MM.1S (cell line): Measurements from ENCODE around the gene DMRTC2.

Experiments used
- DNase-seq: peaks from one replicate; pipeline ENCODE4 v3.0.0-alpha.2; 2015
- H2AFZ ChIP-seq: fragments of 300-600 bp; sonication (generic); 2 replicates; pipeline ENCODE4 v1.6.0; 2016; ENCODE audit warnings: antibody characterized with exemption, low read length
- H3F3A ChIP-seq: fragments of 300-600 bp; sonication (generic); 2 replicates; pipeline ENCODE4 v1.6.1; 2016; ENCODE audit warnings: mild to moderate bottlenecking, antibody characterized with exemption, low read length, moderate library complexity, mixed read lengths; ENCODE audit not compliant: insufficient read depth
- H3K27ac ChIP-seq: fragments of 300-600 bp; sonication (generic); 2 replicates; pipeline ENCODE4 v1.5.1; 2016; ENCODE audit warnings: mild to moderate bottlenecking, low read length
- H3K27me3 ChIP-seq: fragments of 300-600 bp; sonication (generic); replicated peaks from 2 replicates; pipeline ENCODE4 v1.6.0; 2016; ENCODE audit warnings: low read length; ENCODE audit not compliant: insufficient read depth
- H3K36me3 ChIP-seq: fragments of 300-600 bp; sonication (generic); replicated peaks from 2 replicates; pipeline ENCODE4 v1.6.1; 2016; ENCODE audit warnings: mild to moderate bottlenecking, low read length, mixed read lengths; ENCODE audit not compliant: insufficient read depth
- H3K4me1 ChIP-seq: fragments of 300-600 bp; sonication (generic); 2 replicates; pipeline ENCODE4 v1.6.1; 2016; ENCODE audit warnings: low read length, mixed read lengths
- H3K4me2 ChIP-seq: fragments of 300-600 bp; sonication (generic); 2 replicates; pipeline ENCODE4 v1.6.0; 2016; ENCODE audit warnings: low read depth, low read length
- H3K4me3 ChIP-seq: fragments of 300-600 bp; sonication (generic); 2 replicates; pipeline ENCODE4 v1.5.1; 2016; ENCODE audit warnings: low read length, mixed read lengths
- H3K79me2 ChIP-seq: fragments of 300-600 bp; sonication (generic); 2 replicates; pipeline ENCODE4 v1.6.1; 2016; ENCODE audit warnings: mixed run types, low read length, mixed read lengths
- H3K9ac ChIP-seq: fragments of 300-600 bp; sonication (generic); 2 replicates; pipeline ENCODE4 v1.6.1; 2016; ENCODE audit warnings: low read length, mixed read lengths
- H3K9me2 ChIP-seq: fragments of 300-600 bp; sonication (generic); replicated peaks from 2 replicates; pipeline ENCODE4 v1.6.1; 2016; ENCODE audit warnings: mild to moderate bottlenecking, low read length, mixed read lengths; ENCODE audit not compliant: insufficient read depth
- H3K9me3 ChIP-seq: fragments of 300-600 bp; sonication (generic); replicated peaks from 2 replicates; pipeline ENCODE4 v1.6.1; 2016; ENCODE audit warnings: mild to moderate bottlenecking, low read length, mixed read lengths; ENCODE audit not compliant: insufficient read depth
- H4K20me1 ChIP-seq: fragments of 300-600 bp; sonication (generic); 2 replicates; pipeline ENCODE4 v1.6.1; 2016; ENCODE audit warnings: mild to moderate bottlenecking, low read length, moderate library complexity, mixed read lengths; ENCODE audit not compliant: insufficient read depth
- CTCF ChIP-seq: fragments of 300-600 bp; sonication (generic); IDR thresholded peaks from 2 replicates; pipeline ENCODE4 v1.5.1; 2016; ENCODE audit warnings: antibody characterized with exemption, low read length, mixed read lengths
- EZH2 ChIP-seq: fragments of 300-600 bp; sonication (generic); optimal IDR thresholded peaks from 2 replicates; pipeline ENCODE3; 2017; ENCODE audit warnings: low read depth, mild to moderate bottlenecking, antibody characterized with exemption, low read length, mixed read lengths
- EZH2phosphoT487 ChIP-seq: fragments of 300-600 bp; sonication (generic); IDR thresholded peaks from 2 replicates; pipeline ENCODE4 v1.6.1; 2018; ENCODE audit warnings: antibody characterized with exemption, low read length

The DMRTC2 gene

GRCh38 chr19:41862445-41862986 is 17.7 kb downstream of the DMRTC2 start:
- Histone ChIP-seq H3F3A (peaks cover 40% of the 10 kb centered on the region), H4K20me1 (peaks cover 20% of the 10 kb centered on the region), H2AFZ (no peak overlapping the region), H3K4me2 (peak overlapping the region; percentile 87), H3K9me2 (no peaks in the 10 kb centered on the region), H3K79me2 (peaks cover 73% of the 10 kb centered on the region), H3K4me1 (peaks cover 57% of the 10 kb centered on the region), H3K9ac (no peak overlapping the region; the same call in 1 of the 2 replicates), H3K4me3 (no peak overlapping the region), H3K36me3 (peaks cover 12% of the 10 kb centered on the region; the same call in 1 of the 2 replicates), H3K27me3 (no peaks in the 10 kb centered on the region), H3K27ac (no peak overlapping the region), H3K9me3 (no peaks in the 10 kb centered on the region)
- no peak for TF ChIP-seq EZH2phosphoT487
- no peak for TF ChIP-seq CTCF
- TF ChIP-seq EZH2: no peak
- no peak for DNase-seq

- H3K79me2 ChIP-seq: peaks cover 81% of the 10 kb centered on the region
Observed at GRCh38 chr19:41863209-41863931, 18.5 kb downstream of the DMRTC2 start.

GRCh38 chr19:41864374-41864773 is 19.5 kb downstream of the DMRTC2 start:
- H2AFZ ChIP-seq: no peak overlapping the region
- no peaks in the 10 kb centered on the region for H3K9me2 ChIP-seq
- peaks cover 71% of the 10 kb centered on the region for H3K4me1 ChIP-seq
- H3K27me3 ChIP-seq: no peaks in the 10 kb centered on the region
- peaks cover 57% of the 10 kb centered on the region for H3F3A ChIP-seq
- no peaks in the 10 kb centered on the region for H3K9me3 ChIP-seq
- peaks cover 17% of the 10 kb centered on the region for H3K36me3 ChIP-seq
- H4K20me1 ChIP-seq: peaks cover 38% of the 10 kb centered on the region
- no peak overlapping the region for H3K9ac ChIP-seq
- H3K79me2 ChIP-seq: peaks cover 91% of the 10 kb centered on the region
- H3K4me2 ChIP-seq: peak overlapping the region; percentile 1
- H3K27ac ChIP-seq: peak overlapping the region; percentile 2; the same call in 1 of the 2 replicates
- TF ChIP-seq CTCF: no peak
- TF ChIP-seq EZH2: no peak
- TF ChIP-seq EZH2phosphoT487: no peak
- H3K4me3 ChIP-seq: no peak overlapping the region
- no peak for DNase-seq

More at GRCh38 chr19:41863209-41863931, 18.5 kb downstream of the DMRTC2 start:
- Histone ChIP-seq H2AFZ (no peak overlapping the region), H3K9me2 (no peaks in the 10 kb centered on the region), H3K27ac (no peak overlapping the region; the same call in 1 of the 2 replicates), H3K36me3 (peaks cover 12% of the 10 kb centered on the region; the same call in 1 of the 2 replicates), H3K4me1 (peaks cover 65% of the 10 kb centered on the region), H3K4me3 (no peak overlapping the region), H3K27me3 (no peaks in the 10 kb centered on the region), H3K9ac (no peak overlapping the region), H3K4me2 (peak overlapping the region; percentile 87; the same call in 1 of the 2 replicates), H4K20me1 (peaks cover 29% of the 10 kb centered on the region), H3K9me3 (no peaks in the 10 kb centered on the region), H3F3A (peaks cover 48% of the 10 kb centered on the region)
- TF ChIP-seq CTCF: no peak
- no peak for TF ChIP-seq EZH2phosphoT487
- no peak for TF ChIP-seq EZH2
- DNase-seq: no peak
